Measurements from ENCODE around the gene ETFB.

The ETFB gene

GRCh38 chr19:51372649-51373504 is 6.7 kb upstream of the ETFB start, which contains the start of gene NKG7:
Gene NKG7 (minus strand): TSS chr19:51372654. CDS start chr19:51372535, 119 bp downstream.
- DNase-seq, result no peak

GRCh38 chr19:51372021-51372648 is 5.9 kb upstream of the ETFB start:
- DNase-seq, result no peak

DNA sequence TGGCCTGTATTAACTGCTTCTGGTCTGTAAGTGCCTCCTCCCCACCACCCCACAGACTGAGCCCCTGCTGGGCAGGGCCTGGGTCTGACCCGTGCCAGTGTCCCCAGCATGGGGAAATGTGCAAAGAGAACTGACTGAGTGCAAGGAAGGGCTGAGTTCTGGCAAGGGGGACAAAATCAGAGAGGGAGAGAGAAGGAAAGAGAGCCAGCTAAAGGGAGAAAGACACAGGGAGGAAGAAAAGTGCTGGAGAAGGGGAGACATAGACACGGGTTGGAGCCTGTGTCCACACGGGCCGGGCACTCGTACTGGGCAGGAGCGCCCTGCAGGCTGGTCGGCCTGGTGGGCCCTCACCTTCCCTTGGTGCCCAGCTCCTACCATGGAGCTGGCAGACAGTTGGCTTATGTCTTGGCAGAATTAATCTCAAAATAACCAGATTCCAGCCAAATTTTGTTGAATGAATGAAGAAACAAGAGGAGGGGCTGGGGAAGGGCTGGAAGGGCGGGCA is 5.0 kb upstream of the ETFB start:
- no peak for DNase-seq

DNA sequence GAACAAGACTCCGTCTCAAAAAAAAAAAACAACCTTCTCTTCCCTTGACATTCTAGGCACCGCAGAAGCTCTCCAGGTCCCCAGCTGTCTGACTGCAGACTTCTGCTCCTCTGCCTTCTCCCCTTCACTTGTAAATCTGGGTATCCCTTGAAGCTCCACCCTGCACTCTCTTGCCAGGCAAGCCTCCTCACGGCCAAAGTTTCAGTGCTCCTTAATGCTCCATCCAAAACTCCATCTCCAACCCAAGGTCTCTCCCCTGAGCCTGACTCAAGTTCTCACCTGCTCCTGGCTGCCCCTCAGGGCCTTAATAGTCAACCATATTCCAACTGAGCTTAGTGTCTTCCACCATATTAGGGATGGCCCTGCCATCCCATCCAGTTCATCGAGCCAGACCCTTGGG is 4.0 kb upstream of the ETFB start:
- DNase-seq, result no peak

- no peak for DNase-seq
Observed at GRCh38 chr19:51368366-51369282, 2.4 kb upstream of the ETFB start, which contains the start of gene CLDND2. Gene CLDND2 (minus strand): TSS chr19:51369003. CDS start chr19:51368577, 426 bp downstream.

DNA sequence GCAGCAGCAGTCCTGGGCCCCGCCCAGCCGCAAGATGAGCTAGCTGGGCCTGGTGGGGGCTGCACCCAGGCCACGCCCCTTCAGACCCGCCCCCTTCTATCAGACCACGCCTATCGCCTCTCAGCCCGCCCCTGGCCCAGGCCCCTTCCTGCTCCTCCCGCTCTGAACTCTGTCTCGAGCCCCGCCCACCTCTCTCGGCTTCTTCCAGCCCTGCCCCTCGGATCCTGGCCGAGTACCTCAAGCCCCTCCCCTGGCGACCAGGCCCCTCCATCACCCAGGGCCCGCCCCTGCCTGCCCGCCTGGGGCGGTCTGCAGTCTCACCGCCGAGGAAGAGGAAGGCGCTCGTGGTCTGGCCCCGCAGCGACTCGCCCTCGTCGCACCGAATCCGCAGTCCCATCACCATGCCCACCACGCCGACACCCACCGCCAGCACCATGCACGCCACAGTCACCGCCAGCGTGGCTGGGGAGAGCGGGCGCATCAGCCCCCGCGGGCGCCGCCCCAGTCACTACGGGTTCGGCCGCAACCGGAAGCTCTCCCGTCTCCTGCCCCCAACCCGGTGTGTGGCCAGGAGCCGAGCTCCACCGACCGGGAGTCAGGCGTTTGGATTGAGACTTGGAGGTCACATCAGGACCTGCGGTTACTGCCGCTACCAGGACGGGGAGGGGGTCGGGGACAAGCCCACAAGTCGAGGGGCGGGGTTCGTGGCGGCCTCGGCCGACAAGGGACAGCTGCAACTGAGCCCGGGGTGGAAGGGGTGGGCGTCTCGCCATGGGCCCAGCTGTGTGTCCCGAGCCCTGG is 1.6 kb upstream of the ETFB start:
- peak; percentile 98 for DNase-seq

DNA sequence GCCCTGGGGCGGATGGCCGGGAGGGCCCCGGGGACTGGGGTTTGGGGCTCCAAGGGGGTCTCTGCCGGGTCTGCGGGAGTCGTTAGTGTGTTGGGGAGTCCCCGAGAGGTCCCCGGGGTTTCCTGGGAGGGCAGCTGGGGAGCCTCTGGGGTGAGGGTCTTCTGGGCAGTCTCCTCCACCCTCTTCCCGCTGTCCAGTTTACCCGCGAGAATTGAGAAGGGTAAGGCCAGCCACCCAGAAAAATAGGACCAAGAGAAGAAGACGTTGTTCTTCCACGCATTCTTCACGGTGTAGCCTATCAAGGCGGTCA is 1.0 kb upstream of the ETFB start:
- no peak for DNase-seq

DNA sequence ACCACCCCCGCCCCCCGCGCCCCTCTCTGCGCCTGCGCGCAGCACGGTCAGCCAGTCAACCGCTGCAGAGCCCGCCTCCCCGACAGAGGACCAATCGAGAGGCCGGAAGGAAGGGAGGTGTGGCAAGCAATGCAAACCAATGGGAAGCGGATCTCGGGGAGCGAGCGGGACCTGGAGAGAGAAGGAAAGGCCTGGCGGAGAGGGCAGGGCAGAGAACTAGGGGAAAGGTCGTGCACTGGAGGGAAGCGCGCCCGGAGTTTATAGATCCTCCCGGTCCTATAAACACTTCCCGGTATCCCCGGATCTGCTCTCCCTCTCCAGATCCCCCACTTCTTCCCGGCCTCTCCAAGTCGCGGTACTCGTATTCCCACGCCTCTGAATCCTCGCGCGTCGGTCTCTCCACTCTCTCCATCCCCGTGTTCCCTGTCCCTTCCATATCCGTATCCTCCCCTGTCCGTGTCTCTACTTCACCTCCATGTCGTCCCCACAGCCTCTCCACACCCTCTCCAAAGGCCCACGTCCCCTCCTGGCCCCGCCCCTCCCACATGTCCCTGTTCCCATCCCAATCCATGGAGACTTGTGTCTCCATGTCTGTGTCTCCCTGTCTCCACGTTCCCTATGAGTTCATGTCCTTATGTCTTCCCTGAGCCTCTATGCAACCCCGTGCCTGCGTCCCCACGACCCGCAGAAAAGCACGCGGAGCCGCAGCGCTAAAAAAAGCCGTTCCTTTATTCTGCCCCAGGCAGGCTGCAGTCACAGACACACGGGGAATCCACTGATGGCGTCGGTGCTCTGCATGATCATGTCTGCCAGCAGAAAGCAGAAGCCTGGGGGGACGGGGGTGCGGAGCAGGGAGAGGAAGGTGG is 434 bp upstream of the ETFB start:
- DNase-seq, result peak; percentile 97

DNA sequence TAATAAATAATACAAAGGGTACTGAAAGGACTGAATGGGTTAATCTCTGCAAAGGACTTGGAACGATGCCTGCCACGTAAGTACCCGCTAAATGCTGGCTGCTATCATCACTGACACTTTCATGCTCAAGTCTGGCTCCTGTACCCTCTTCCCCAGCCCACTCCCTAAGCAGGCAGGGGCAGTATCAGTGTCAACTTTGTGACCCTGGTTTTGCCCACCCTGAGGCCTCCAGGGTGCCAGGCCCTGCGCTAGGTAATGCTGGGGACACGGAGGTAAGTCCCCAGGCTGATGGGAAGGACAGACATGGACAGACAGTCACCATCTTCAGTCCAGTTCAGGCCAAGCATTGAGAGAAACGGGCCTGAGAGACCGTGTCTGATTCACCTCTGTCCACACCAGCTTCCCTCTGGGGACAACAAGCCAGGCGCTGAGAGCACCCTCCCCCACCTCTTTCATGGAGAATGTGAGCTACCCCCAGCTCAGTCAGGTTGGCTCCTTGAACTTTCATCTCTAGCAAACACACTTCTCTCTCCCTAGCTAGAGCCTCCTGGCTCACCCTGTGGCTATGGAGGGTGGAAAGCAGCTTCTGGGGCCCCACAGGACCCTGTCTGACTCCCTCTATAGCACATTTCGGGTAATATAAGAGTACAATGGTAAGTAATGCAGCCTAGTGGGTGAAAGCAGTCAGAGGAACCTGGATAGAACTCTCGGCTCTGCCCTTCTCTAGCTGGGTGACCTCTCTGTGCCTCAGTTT is 800 bp downstream of the ETFB start:
- DNase-seq, result peak; percentile 51

DNA sequence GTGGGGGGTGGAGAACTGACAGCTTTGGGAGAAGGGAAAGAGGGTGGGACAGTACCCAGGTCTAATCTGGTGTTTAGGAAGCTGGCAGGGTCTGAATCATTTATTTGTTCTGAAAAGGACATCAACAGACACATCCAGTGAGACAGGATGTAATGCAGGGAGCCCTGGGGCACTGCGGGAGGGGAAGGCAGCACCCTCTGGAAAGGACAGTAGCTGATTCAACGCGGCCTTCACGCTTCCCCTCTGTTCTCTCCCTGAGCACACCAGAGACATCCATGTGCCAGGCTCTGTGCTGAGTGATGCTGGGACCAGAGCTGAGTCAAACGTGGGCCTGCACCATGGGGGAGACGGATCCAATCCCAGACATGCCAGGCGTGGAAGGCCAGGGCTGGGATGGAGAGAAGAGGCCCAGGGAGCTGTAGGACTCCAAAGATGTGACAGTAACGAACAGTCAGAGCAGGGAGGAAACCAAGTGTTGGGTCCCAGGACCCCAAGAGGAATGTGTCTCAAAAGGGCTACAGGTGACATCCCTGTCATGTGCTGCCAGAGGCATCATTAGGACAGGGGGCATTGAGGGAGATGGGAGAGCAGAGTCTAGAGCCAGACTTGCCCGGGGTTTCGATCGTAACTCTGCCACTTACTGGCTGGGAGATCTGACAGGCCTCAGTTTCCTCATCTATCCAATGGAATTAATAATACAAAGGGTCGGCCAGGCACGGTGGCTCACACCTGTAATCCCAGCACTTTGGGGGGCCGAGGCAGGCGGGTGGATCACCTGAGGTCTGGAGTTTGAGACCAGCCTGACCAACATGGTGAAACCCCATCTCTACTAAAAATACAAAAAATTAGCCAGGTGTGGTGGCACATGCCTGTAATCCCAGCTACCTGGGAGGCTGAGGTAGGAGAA is 1.7 kb downstream of the ETFB start:
- no peak for DNase-seq

DNA sequence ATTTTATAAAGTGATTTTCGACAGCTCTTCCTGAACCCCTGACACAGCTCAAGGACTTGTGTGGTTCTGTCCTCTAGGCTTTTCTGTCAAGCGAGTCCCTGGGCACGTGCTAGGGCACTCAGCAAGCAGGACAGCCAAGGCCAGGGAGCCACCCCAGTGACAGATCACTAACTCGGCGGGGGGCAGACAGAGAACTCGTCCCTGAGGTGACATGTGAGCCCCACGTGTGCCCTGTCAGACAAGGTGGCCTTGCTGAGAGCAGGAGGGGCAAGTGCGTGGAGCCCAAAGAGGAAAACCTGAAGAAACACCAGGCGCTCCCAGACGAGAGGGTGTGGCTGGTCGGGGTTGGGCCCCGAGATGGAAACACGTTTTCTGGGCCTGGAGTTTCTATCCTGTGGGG is 4.9 kb downstream of the ETFB start:
- no peak for DNase-seq

DNA sequence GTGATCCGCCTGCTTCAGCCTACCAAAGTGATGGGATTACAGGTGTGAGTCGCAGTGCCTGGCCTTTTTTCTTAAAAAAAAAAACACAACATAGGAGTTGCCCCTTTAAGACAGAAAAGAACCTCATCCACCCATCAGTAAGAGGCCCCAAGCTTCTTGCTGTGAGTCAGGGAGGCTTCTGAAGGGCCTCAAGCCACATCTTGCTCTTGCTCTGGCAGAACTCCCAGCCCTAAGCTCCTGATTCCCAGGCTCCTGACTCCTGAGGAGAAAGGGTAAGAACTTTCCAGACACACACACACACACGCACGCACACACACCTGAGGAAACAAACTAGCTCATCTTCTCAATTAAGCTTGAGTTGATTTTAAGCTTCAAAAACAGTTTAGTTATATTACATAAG is 6.9 kb downstream of the ETFB start:
- no peak for DNase-seq

DNA sequence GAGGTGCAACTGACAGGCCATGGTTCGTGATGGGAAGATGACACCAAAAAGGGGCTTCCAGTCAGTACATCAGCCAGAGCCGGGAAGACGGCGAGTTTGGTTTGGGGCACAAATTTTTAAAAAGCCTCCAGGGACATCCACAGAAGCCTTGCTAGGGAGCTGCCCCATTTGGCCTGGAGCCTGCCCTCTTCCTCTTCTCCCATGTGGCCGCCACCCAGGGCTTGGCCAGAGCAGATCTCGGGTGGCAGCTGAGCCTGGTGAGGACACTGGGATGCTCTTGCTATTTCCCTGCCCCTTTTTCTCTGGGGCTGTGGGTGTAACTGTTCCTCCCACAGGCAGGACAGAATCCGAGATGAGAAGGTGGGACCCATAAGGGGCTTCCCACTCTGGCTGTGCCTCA is 8.2 kb downstream of the ETFB start:
- DNase-seq, result no peak

DNA sequence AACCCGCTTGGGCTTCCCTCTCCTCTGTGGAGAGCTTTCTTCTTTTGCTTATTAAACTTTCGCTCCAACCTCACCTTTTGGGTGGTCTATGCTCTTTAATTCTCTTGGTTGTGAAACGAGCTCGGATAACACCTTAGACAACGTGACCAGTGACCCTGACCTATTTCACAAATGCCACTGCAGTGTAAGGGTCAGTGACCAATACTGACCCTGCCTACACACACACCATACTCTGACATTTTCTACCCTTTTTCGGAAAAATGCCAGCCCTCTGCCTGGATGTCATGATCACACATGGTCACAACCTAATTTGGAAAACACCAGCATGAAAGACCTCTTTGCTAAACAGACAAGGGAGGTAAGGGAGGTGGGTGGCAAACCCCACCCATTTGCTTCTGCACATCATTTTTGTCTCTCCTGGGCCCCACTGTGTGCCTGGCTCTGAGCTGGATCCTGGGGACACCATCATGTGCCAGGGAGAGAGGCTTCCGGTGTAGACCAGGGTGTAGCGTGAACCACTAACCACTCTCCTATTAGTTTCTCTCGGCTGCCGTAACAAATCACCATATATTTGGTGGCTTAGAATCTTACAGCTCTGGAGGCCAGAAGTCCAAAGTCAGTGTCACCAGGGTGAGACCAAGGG is 9.9 kb downstream of the ETFB start:
- no peak for DNase-seq

DNA sequence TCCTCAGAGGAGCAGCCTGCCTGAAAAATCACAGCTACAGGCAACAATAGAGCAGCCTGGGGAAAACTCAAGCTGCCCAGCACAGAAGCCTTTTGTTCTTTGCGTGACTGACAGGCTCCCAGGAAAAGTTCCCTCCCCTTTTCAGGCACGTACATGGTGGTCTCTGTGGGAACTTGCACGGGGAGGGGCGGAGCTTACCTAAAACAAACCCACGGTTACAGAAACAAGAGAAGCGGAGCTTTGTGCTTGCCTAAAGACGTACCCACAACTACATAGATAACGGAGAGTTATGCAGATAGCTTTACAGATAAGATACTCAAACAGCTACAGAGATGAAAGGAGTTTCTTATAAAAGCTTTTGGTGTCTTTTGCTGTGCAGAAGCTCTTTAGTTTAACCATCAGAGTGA is 11.4 kb downstream of the ETFB start:
- DNase-seq, result no peak

- no peak for DNase-seq
Observed at GRCh38 chr19:51354103-51354741, 12.0 kb downstream of the ETFB start.

GRCh38 chr19:51352783-51353360 is 13.3 kb downstream of the ETFB start:
- no peak for DNase-seq

Data from RPMI8226 (cell line).